Measurements from ENCODE around the gene RAP2C. TPM values are rescaled to one million over a fixed set of nuclear protein-coding genes. Genes with fewer than 3 reads are reported as not detected.
A peak's percentile ranks its signal among the peaks of the same experiment; 100 is the strongest.

Gene RAP2C
- 25.1 and 26.9 TPM in 2 replicates for polyA plus RNA-seq (2013)

DNA sequence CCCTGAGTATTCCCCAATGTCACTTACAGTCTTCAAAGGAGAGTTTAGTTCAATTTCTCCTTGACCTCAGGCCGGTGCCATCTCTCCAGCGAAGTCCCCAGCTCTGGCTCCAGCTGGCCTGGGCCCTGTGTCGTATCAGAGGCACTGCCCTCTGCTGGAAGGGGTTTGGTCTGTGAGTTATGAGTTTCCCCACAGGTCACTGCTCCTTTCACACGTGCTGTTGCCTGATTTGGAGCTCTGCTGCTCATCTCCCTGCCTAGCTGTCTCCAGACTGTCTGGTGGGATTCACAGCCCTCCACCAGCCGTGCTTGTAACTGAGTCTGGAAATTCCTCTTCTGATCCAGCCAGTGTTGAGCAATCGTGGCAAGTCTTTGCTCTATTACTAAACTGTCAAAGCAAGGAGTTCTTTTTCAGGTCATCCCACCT, at the start of gene RAP2C:
RAP2C (minus strand) TSS at position 105 of the 426 bp plus-strand sequence. CDS start 2,179 bp downstream, outside the sequence.
- peak within 1 kb of the TSS; percentile 86 for H3K27ac ChIP-seq (ENCODE audit: low read depth, low read length)
- H3K27me3 ChIP-seq (ENCODE audit: insufficient read depth, low read length) = no peaks in the 10 kb centered on the region
- H3K18ac ChIP-seq (ENCODE audit: low read length) = no peak within 1 kb of the TSS
- peak; percentile 58 to 72 for DNase-seq
- peak within 1 kb of the TSS; percentile 92 for H2BK5ac ChIP-seq (ENCODE audit: low read depth, low read length, poor library complexity)
- H3K79me2 ChIP-seq (ENCODE audit: control insufficient read depth, insufficient read depth, low read length, poor library complexity) = peaks cover 2% of the 10 kb centered on the region
- no peaks in the 10 kb centered on the region for H3K36me3 ChIP-seq (ENCODE audit: control insufficient read depth in 1 of 2, insufficient read depth in 2 of 2, low read length in 2 of 2)
- H2AFZ ChIP-seq (ENCODE audit: insufficient read depth, low read length, poor library complexity) = peak within 1 kb of the TSS; percentile 25
- H3K9ac ChIP-seq (ENCODE audit: low read length) = peak within 1 kb of the TSS; percentile 69
- peak within 1 kb of the TSS; percentile 87 for H4K91ac ChIP-seq (ENCODE audit: low read depth, low read length)
- peak within 1 kb of the TSS; percentile 79 for H4K8ac ChIP-seq (ENCODE audit: low read depth, low read length)
- H3K4me3 ChIP-seq (ENCODE audit: low read depth, low read length) = peak within 1 kb of the TSS; percentile 76
- no CpG with 5 or more reads among the region's 6 CpGs for WGBS (ENCODE audit: extremely low coverage, insufficient coverage, insufficient read length)
- peak within 1 kb of the TSS; percentile 76 for H2BK120ac ChIP-seq (ENCODE audit: insufficient read depth, low read length, poor library complexity)
- H3K23ac ChIP-seq (ENCODE audit: low read length) = no peak within 1 kb of the TSS
- H2AK5ac ChIP-seq (ENCODE audit: low read length) = no peak within 1 kb of the TSS
- H3K79me1 ChIP-seq (ENCODE audit: low read length) = peaks cover 10% of the 10 kb centered on the region
- peak within 1 kb of the TSS; percentile 77 for H3K14ac ChIP-seq (ENCODE audit: low read length)
- no peaks in the 10 kb centered on the region for H3K4me1 ChIP-seq (ENCODE audit: control insufficient read depth in 1 of 2, insufficient read depth in 2 of 2, low read length in 2 of 2)
- no peak within 1 kb of the TSS for H4K12ac ChIP-seq (ENCODE audit: low read depth, low read length)
- no peak within 1 kb of the TSS for H2BK12ac ChIP-seq (ENCODE audit: low read length)
- H3K4ac ChIP-seq (ENCODE audit: low read depth, low read length) = no peak within 1 kb of the TSS
- H3K9me3 ChIP-seq (ENCODE audit: insufficient read depth, low read depth, low read length) = no peaks in the 10 kb centered on the region
- H3K4me2 ChIP-seq (ENCODE audit: low read length) = peak within 1 kb of the TSS; percentile 72

DNA sequence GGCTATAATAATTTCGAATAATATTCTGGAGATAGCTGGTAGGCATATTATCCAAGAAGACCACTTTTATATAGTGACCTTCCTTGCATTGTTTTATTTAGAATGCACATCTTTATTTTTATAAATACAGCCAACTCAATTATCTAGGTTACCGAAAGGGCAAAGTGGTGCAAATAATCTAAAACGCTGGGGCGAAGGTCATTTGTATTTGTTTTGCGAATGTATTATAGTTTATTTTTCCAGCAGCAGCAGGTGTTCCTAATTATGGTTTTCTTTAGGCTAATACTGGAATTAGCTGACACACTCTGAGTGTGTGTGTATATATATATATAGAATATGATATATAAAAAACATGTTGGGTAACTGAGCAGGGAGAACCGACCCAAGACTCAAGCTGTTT, 48.1 kb upstream of the RAP2C start:
- Histone ChIP-seq H2BK5ac (ENCODE audit: low read depth, low read length, poor library complexity) (no peak overlapping the region), H3K9me3 (ENCODE audit: insufficient read depth, low read depth, low read length) (no peaks in the 10 kb centered on the region), H3K79me1 (ENCODE audit: low read length) (no peaks in the 10 kb centered on the region), H3K18ac (ENCODE audit: low read length) (no peak overlapping the region), H3K27me3 (ENCODE audit: insufficient read depth, low read length) (no peaks in the 10 kb centered on the region), H3K4me2 (ENCODE audit: low read length) (no peak overlapping the region), H4K8ac (ENCODE audit: low read depth, low read length) (no peak overlapping the region), H2AK5ac (ENCODE audit: low read length) (no peak overlapping the region), H4K91ac (ENCODE audit: low read depth, low read length) (no peak overlapping the region), H2BK12ac (ENCODE audit: low read length) (no peak overlapping the region), H2AFZ (ENCODE audit: insufficient read depth, low read length, poor library complexity) (no peak overlapping the region), H3K4me3 (ENCODE audit: low read depth, low read length) (no peak overlapping the region), H3K9ac (ENCODE audit: low read length) (no peak overlapping the region), H3K36me3 (ENCODE audit: control insufficient read depth in 1 of 2, insufficient read depth in 2 of 2, low read length in 2 of 2) (no peaks in the 10 kb centered on the region), H3K4me1 (ENCODE audit: control insufficient read depth in 1 of 2, insufficient read depth in 2 of 2, low read length in 2 of 2) (no peaks in the 10 kb centered on the region), H3K14ac (ENCODE audit: low read length) (no peak overlapping the region), H3K79me2 (ENCODE audit: control insufficient read depth, insufficient read depth, low read length, poor library complexity) (no peaks in the 10 kb centered on the region), H4K12ac (ENCODE audit: low read depth, low read length) (no peak overlapping the region), H3K23ac (ENCODE audit: low read length) (no peak overlapping the region), H3K4ac (ENCODE audit: low read depth, low read length) (no peak overlapping the region), H2BK120ac (ENCODE audit: insufficient read depth, low read length, poor library complexity) (no peak overlapping the region), H3K27ac (ENCODE audit: low read depth, low read length) (no peak overlapping the region)
- WGBS (ENCODE audit: extremely low coverage, insufficient coverage, insufficient read length) = no CpG with 5 or more reads among the region's 6 CpGs
- DNase-seq = no peak

DNA sequence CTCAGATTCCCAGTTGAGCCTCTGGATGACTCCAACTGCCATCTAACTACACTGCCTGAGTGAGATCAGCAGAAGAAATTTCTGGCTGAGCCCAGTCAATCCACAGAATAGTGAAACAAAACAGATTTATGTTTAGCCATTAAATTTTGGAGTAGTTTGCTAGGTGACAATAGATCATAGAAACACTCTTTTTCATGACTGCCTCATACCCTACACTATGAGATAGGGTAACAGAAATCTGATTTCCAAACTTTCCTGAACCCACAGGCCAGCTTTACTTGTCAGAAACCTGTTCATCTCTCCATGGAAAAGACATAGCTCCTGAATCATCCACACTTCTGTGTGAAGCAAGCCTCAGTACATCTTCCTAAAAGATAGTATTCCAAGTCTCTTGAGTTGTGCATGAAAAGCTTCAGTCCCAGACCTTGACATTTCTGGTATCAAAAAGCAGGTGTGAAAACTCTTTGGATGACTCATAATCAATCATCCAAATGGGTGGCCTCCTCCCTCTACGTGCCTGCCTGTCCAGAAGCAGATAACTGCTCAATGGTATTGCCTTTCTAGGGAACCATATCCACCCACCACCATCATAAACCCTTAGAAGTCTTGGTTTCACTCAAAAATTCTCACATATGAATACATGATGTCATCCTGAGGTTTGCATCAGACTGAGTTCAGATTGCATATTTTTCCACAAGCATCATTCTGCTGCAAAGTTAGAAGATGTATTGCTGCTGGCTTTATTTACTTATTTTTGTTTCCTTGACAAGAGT, 47.5 kb upstream of the RAP2C start:
- H3K79me1 ChIP-seq (ENCODE audit: low read length) = no peaks in the 10 kb centered on the region
- no peak overlapping the region for H3K14ac ChIP-seq (ENCODE audit: low read length)
- no peak overlapping the region for H4K12ac ChIP-seq (ENCODE audit: low read depth, low read length)
- no peak overlapping the region for H4K91ac ChIP-seq (ENCODE audit: low read depth, low read length)
- H2BK120ac ChIP-seq (ENCODE audit: insufficient read depth, low read length, poor library complexity) = no peak overlapping the region
- no peak overlapping the region for H3K4ac ChIP-seq (ENCODE audit: low read depth, low read length)
- no peak overlapping the region for H3K4me2 ChIP-seq (ENCODE audit: low read length)
- H3K18ac ChIP-seq (ENCODE audit: low read length) = no peak overlapping the region
- H3K4me1 ChIP-seq (ENCODE audit: control insufficient read depth in 1 of 2, insufficient read depth in 2 of 2, low read length in 2 of 2) = no peaks in the 10 kb centered on the region
- no peak overlapping the region for H2AK5ac ChIP-seq (ENCODE audit: low read length)
- no peak overlapping the region for H3K4me3 ChIP-seq (ENCODE audit: low read depth, low read length)
- no peaks in the 10 kb centered on the region for H3K79me2 ChIP-seq (ENCODE audit: control insufficient read depth, insufficient read depth, low read length, poor library complexity)
- no peaks in the 10 kb centered on the region for H3K27me3 ChIP-seq (ENCODE audit: insufficient read depth, low read length)
- no peak overlapping the region for H3K23ac ChIP-seq (ENCODE audit: low read length)
- H2BK12ac ChIP-seq (ENCODE audit: low read length) = no peak overlapping the region
- H3K9me3 ChIP-seq (ENCODE audit: insufficient read depth, low read depth, low read length) = no peaks in the 10 kb centered on the region
- no peak overlapping the region for H2AFZ ChIP-seq (ENCODE audit: insufficient read depth, low read length, poor library complexity)
- peak; percentile 0 to 37 for DNase-seq
- no peak overlapping the region for H2BK5ac ChIP-seq (ENCODE audit: low read depth, low read length, poor library complexity)
- H3K9ac ChIP-seq (ENCODE audit: low read length) = no peak overlapping the region
- no peak overlapping the region for H3K27ac ChIP-seq (ENCODE audit: low read depth, low read length)
- H3K36me3 ChIP-seq (ENCODE audit: control insufficient read depth in 1 of 2, insufficient read depth in 2 of 2, low read length in 2 of 2) = no peaks in the 10 kb centered on the region
- no peak overlapping the region for H4K8ac ChIP-seq (ENCODE audit: low read depth, low read length)
- no CpG with 5 or more reads among the region's 1 CpG for WGBS (ENCODE audit: extremely low coverage, insufficient coverage, insufficient read length)

DNA sequence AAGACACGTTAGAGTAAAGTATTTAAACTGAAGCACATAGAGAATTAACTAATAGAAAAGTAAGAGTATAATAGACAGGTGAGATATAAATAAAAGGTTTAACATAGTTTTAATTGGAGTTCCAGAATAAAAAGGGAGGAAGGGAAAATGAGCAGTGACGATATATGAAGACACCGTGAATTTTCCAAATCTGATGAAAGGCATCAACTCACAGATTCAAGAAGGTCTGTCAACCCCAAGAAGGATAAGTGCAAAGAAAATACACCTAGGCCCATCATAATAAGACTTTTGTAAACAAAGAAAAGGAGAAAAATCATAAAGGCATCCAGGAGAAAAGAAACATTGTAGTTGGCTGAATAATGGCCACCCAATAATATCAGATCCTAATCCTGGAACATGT, 43.9 kb upstream of the RAP2C start:
- Histone ChIP-seq H3K36me3 (ENCODE audit: control insufficient read depth in 1 of 2, insufficient read depth in 2 of 2, low read length in 2 of 2) (no peaks in the 10 kb centered on the region), H3K27ac (ENCODE audit: low read depth, low read length) (no peak overlapping the region), H3K9ac (ENCODE audit: low read length) (no peak overlapping the region), H4K91ac (ENCODE audit: low read depth, low read length) (no peak overlapping the region), H2AFZ (ENCODE audit: insufficient read depth, low read length, poor library complexity) (no peak overlapping the region), H4K8ac (ENCODE audit: low read depth, low read length) (no peak overlapping the region), H3K27me3 (ENCODE audit: insufficient read depth, low read length) (no peaks in the 10 kb centered on the region), H3K4me3 (ENCODE audit: low read depth, low read length) (no peak overlapping the region), H4K12ac (ENCODE audit: low read depth, low read length) (no peak overlapping the region), H3K4me1 (ENCODE audit: control insufficient read depth in 1 of 2, insufficient read depth in 2 of 2, low read length in 2 of 2) (no peaks in the 10 kb centered on the region), H3K4me2 (ENCODE audit: low read length) (no peak overlapping the region), H2AK5ac (ENCODE audit: low read length) (no peak overlapping the region), H3K9me3 (ENCODE audit: insufficient read depth, low read depth, low read length) (no peaks in the 10 kb centered on the region), H3K79me1 (ENCODE audit: low read length) (no peaks in the 10 kb centered on the region), H2BK120ac (ENCODE audit: insufficient read depth, low read length, poor library complexity) (no peak overlapping the region), H3K79me2 (ENCODE audit: control insufficient read depth, insufficient read depth, low read length, poor library complexity) (no peaks in the 10 kb centered on the region), H3K14ac (ENCODE audit: low read length) (no peak overlapping the region), H3K23ac (ENCODE audit: low read length) (no peak overlapping the region), H2BK12ac (ENCODE audit: low read length) (no peak overlapping the region), H3K18ac (ENCODE audit: low read length) (no peak overlapping the region), H2BK5ac (ENCODE audit: low read depth, low read length, poor library complexity) (no peak overlapping the region), H3K4ac (ENCODE audit: low read depth, low read length) (no peak overlapping the region)
- no CpG with 5 or more reads among the region's 3 CpGs for WGBS (ENCODE audit: extremely low coverage, insufficient coverage, insufficient read length)
- no peak for DNase-seq

Data from trophoblast cell (in vitro differentiated cells and primary cell).